Colonic mucosa (tissue), 4 donors: ENCODE data around the gene PRAC2. TPM values are rescaled to one million over a fixed set of nuclear protein-coding genes. Genes with fewer than 3 reads are reported as not detected.

Experiments
- DNase-seq: peaks from one replicate; pipeline ENCODE4 v3.0.0-alpha.2; 2020
- H3K27ac ChIP-seq: fragments of 200-600 bp; one replicate; pipeline ENCODE4 v1.8.0; 2021
- H3K27me3 ChIP-seq: fragments of 200-600 bp; one replicate; pipeline ENCODE4 v1.8.0; 2021
- H3K36me3 ChIP-seq: fragments of 200-600 bp; one replicate; pipeline ENCODE4 v1.8.0; 2021
- H3K4me1 ChIP-seq: fragments of 200-600 bp; one replicate; pipeline ENCODE4 v1.8.0; 2021; ENCODE audit warnings: mild to moderate bottlenecking
- H3K4me3 ChIP-seq: fragments of 200-600 bp; one replicate; pipeline ENCODE4 v1.8.0; 2021
- H3K9ac ChIP-seq, 2 donors: one replicate each; pipeline ENCODE4 v1.7.0; 2013; ENCODE audit warnings: control low read depth in 2 of 2, low read depth in 2 of 2, low read length in 2 of 2
- H3K9me3 ChIP-seq: fragments of 200-600 bp; one replicate; pipeline ENCODE4 v1.8.0; 2021
- intact Hi-C: fragments of 100-400 bp; cut with DNase I; formaldehyde crosslinking; loops from one replicate; pipeline ENCODE4 v1.14.1; 2022
- total RNA-seq, 2 donors: library from RNA; stranded (reverse); fragmentation: NEBNext Ultra II Directional in 1 of 2; extraction: Animal tissue kit (Norgen Biotek cat#: 25700) in 1 of 2; gene quantifications; one replicate each; pipeline ENCODE4 v1.2.1, GENCODE V29; 2021
- TF ChIP-seq, protein P1 (sequence below): fragments of 200-600 bp; IDR thresholded peaks from one replicate; pipeline ENCODE4 v1.8.0; 2022; ENCODE audit warnings: antibody characterized with exemption, mild to moderate bottlenecking
- donor health status: healthy.
- donor health status: DM: no; HTN: no; CAD: no.
- donor health status: DM: no; HTN: no; CAD: no.

The PRAC2 gene
- total RNA-seq, 2 donors from 2014 or later, result 12.9 to 19.4 TPM

DNA sequence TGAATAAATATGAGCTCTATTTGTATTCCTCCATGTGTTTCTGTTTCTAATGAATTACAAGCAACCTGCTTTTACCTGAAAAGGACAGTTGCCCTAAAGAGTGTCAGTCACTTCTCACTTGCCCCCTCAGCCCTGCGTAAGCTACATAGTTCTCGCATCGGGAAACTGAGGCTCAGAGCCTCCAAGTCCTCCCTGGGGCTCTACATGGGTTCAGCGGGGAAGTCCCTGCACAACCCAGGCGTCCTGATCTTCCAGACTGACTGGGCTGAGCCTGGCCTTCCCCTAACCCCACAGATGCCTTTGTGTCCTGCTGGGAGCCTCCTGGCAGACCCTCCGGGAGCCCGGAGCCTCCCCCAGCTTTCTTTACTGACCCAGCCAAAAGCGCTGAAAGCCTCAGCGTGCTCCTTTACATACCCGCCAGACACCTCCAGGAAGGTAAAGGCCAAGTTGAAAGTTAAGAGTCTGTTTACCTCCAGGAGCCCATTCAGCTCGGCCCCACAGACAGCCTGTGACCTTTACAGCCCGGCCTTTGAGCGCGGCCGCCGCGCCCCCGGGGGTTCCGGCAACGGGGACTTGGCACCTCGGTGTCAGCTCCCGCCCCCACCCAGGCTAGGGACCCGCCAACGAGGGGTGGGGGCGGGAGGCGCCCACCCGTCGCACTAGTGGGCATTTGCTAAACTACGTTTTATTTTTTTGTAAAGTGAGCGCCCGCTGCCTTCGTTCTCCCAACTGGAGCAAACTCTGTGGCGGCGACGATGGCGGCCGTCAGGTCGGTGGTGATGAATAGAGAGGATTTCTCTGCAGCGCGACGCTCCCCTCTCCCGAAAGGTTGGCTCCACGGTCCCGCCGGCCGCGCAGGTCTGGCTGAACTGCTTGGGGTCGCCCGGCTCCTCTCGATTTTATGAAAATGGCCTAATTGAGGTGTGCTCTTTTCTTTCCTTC, 10.0 kb downstream of the PRAC2 start:
- H3K9ac ChIP-seq, result no peak overlapping the region

DNA sequence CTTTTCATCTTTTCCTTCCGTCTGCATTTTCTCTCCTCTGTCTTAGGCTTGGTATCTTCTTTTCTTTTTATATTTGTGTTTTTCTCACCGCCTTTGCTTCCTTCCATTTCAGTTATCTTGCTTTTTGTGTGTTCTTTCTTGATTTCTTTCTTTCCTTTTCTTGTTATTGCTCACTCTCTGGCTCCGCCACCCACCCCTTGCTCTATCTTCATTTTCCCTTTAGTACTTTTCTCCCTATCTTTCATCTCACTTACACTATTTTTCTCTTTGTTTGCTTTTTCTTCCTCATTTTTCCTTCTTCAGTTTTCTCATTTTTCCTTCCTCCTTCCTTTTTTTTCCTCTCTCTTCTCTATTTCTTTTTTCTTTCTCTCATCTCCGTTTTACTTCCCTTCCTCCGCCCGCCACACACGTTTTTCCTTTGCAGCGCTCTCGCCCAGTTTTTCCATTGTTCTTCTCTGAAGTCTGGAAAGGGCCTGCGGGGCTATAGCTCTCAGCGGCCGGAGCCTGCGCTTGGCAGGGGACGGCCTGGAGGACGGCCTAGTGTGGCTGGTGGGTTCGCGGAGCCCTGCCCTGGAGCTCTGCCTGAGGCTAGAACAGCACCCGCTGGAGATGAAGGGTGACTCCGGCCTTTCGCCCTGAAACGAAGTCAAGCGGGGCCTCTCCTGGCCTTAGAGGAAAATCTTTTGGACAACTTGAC, 10.8 kb downstream of the PRAC2 start:
- Histone ChIP-seq H3K9ac (no peak overlapping the region), H3K4me1 (no peaks in the 10 kb centered on the region), H3K27me3 (peaks cover 34% of the 10 kb centered on the region), H3K9me3 (no peaks in the 10 kb centered on the region), H3K36me3 (no peaks in the 10 kb centered on the region), H3K4me3 (no peak overlapping the region), H3K27ac (no peak overlapping the region)
- TF ChIP-seq, protein P1, sequence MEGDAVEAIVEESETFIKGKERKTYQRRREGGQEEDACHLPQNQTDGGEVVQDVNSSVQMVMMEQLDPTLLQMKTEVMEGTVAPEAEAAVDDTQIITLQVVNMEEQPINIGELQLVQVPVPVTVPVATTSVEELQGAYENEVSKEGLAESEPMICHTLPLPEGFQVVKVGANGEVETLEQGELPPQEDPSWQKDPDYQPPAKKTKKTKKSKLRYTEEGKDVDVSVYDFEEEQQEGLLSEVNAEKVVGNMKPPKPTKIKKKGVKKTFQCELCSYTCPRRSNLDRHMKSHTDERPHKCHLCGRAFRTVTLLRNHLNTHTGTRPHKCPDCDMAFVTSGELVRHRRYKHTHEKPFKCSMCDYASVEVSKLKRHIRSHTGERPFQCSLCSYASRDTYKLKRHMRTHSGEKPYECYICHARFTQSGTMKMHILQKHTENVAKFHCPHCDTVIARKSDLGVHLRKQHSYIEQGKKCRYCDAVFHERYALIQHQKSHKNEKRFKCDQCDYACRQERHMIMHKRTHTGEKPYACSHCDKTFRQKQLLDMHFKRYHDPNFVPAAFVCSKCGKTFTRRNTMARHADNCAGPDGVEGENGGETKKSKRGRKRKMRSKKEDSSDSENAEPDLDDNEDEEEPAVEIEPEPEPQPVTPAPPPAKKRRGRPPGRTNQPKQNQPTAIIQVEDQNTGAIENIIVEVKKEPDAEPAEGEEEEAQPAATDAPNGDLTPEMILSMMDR, result no peak
- intact Hi-C loops, result no loop called here
- DNase-seq, result no peak

More for the DNA sequence above, 10.0 kb downstream of the PRAC2 start:
- Histone ChIP-seq H3K4me1 (no peaks in the 10 kb centered on the region), H3K4me3 (no peak overlapping the region), H3K27ac (no peak overlapping the region), H3K36me3 (no peaks in the 10 kb centered on the region), H3K27me3 (peaks cover 31% of the 10 kb centered on the region), H3K9me3 (no peaks in the 10 kb centered on the region)
- TF ChIP-seq, protein P1, result no peak
- peak; percentile 70 for DNase-seq
- intact Hi-C loops, result no loop called here

DNA sequence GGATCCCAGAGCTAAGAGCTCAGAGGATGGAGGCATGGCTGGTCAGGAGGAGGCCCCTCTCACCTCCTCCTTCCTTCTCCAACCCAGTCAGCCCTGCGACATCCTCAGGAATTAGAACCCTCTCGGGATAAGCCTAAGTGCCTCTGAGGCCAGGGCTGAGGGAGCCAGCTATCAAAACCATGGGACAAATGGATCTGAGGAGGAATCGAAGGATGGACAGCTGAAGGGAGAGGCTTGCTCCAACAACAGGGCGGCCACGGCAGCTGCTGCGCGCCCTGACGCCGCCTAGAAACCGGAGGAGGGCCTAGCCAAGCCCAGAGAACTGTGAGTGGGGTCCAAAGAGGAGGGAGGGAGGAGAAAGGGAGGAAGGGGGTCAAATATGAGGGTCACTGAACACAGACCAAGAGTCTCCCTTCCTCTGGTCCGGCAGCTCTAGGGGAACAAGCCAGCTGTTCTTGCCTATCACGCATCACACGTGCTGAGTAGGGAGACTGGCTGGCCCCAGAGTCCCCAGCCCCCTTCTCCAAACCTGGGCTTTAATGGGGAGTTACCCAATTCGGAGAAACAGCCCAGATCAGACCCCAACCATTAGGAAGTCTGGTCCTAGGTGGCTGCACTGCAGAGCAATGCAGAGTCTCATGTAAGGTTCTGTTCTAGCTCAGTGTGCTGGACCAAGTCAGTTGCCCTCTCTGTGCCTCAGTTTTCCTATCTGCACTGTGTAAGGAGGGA, 11.5 kb downstream of the PRAC2 start:
- no peak overlapping the region for H3K4me3 ChIP-seq
- no peaks in the 10 kb centered on the region for H3K36me3 ChIP-seq
- intact Hi-C loops, result no loop called here
- no peak overlapping the region for H3K9ac ChIP-seq
- H3K9me3 ChIP-seq, result no peaks in the 10 kb centered on the region
- no peak for DNase-seq
- TF ChIP-seq, protein P1, result no peak
- peaks cover 35% of the 10 kb centered on the region for H3K27me3 ChIP-seq
- no peaks in the 10 kb centered on the region for H3K4me1 ChIP-seq
- no peak overlapping the region for H3K27ac ChIP-seq

DNA sequence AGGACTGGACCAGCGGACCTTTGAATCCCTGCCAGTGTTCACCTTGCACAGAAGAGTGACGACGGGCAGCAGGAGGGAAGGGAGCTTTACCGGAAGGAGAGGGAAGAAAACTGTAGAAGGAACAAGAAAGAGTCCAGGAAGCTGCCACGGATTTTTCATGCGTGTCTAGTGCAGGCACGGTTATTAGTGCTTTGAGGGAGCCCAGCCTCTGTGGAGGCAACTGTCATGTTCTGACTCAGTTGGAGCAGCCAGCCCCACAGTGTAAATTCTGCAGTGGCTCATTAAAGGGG, 12.0 kb downstream of the PRAC2 start:
- TF ChIP-seq, protein P1, result no peak
- peak; percentile 69 for DNase-seq
- no peaks in the 10 kb centered on the region for H3K4me1 ChIP-seq
- no peak overlapping the region for H3K27ac ChIP-seq
- no peak overlapping the region for H3K4me3 ChIP-seq
- H3K9me3 ChIP-seq, result no peaks in the 10 kb centered on the region
- H3K36me3 ChIP-seq, result no peaks in the 10 kb centered on the region
- intact Hi-C loops, result no loop called here
- no peak overlapping the region for H3K9ac ChIP-seq
- peaks cover 39% of the 10 kb centered on the region for H3K27me3 ChIP-seq

DNA sequence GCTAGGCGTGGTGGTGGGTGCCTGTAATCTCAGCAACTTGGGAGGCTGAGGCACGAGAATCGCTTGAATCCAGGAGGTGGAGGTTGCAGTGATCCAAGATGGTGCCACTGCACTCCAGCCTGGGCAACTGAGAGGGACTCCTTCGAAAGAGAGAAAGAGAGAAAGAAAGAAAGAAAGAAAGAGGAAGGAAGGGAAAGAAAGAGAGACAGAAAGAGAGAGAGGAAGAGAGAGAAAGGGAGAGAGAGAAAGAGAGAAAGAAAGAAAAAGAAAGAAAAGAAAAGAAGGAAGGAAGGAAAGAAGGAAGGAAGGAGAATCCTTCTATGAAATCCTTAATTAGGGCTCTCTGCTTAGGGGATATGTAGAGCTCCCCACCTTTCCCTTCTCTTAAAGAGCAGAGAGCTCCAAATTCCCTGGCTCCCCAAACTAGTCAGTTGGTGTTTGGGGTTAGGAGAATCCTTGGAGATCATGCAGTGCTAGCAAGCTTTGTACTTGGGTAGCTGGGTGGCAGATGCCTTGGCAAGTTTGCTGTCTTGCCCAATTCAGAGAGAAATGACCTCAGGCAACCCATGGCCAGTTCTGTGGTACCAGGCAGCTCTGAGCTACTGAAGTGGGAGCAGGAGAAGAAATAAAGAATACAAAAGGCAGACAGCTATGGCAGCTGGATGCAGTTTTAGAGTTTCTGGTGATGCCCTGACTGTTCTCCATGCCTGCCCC, 14.5 kb downstream of the PRAC2 start:
- H3K4me1 ChIP-seq, result no peaks in the 10 kb centered on the region
- no peak overlapping the region for H3K27ac ChIP-seq
- TF ChIP-seq, protein P1, result no peak
- no peaks in the 10 kb centered on the region for H3K36me3 ChIP-seq
- H3K4me3 ChIP-seq, result no peak overlapping the region
- H3K27me3 ChIP-seq, result peaks cover 36% of the 10 kb centered on the region
- no peak for DNase-seq
- intact Hi-C loops, result no loop called here
- no peaks in the 10 kb centered on the region for H3K9me3 ChIP-seq
- H3K9ac ChIP-seq, result no peak overlapping the region
